Measurements from ENCODE around the gene EPHB2.

EPHB2 gene

DNA sequence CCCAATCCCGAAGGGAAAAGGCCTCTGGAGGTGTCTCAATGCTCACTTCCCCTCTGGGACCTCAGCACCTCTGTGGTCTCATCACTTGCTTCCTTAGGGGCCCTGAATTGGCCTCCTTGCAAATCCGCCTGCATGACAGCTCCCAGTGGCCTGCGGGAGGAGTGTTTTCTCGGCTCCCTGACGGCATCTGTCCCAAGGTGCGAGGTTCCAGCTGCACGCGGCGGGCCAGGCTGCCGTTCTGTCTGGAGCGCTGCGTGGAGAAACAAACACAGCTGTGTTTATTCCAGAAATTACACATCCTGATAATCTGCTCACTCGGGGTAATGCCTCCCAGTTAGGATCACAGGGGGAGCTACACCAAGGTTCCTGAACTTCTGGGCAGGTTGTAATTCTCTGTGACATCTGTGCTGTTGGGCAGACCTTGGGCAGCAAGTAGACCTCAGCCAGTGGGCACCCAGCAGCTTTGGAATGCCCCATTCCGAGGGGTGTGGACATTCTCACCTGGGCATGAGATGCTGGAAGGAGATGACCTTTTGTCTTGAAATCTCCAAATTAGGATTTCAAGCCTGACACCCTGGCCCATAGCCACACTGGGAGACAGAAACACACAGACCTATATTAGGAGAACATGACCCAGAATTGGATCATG lies 18.2 kb downstream of the EPHB2 start:
- Histone ChIP-seq H3K9ac (ENCODE audit: low read length) (no peak overlapping the region), H4K20me1 (ENCODE audit: insufficient read depth, low read length) (no peaks in the 10 kb centered on the region), H3K27me3 (replicated peaks; ENCODE audit: insufficient read depth, low read length) (peaks cover 86% of the 10 kb centered on the region), H3K36me3 (replicated peaks; ENCODE audit: insufficient read depth, low read length) (no peaks in the 10 kb centered on the region), H2AFZ (ENCODE audit: low read length) (no peak overlapping the region), H3K27ac (ENCODE audit: low read length) (no peak overlapping the region), H3K4me2 (ENCODE audit: low read depth, low read length) (no peak overlapping the region), H3F3A (ENCODE audit: insufficient read depth, low read length) (no peaks in the 10 kb centered on the region), H3K79me2 (ENCODE audit: low read length) (no peaks in the 10 kb centered on the region), H3K4me3 (ENCODE audit: low read length) (no peak overlapping the region), H3K4me1 (ENCODE audit: low read length) (no peaks in the 10 kb centered on the region), H3K9me3 (replicated peaks; ENCODE audit: insufficient read depth, low read length) (no peaks in the 10 kb centered on the region), H3K9me2 (replicated peaks; ENCODE audit: insufficient read depth, low read length) (no peaks in the 10 kb centered on the region)
- no peak for TF ChIP-seq EZH2phosphoT487 (IDR thresholded peaks at IDR 0.05; ENCODE audit: low read length)
- TF ChIP-seq EZH2 (optimal IDR thresholded peaks at IDR 0.05; ENCODE audit: low read depth, low read length), result no peak
- TF ChIP-seq, protein P1, sequence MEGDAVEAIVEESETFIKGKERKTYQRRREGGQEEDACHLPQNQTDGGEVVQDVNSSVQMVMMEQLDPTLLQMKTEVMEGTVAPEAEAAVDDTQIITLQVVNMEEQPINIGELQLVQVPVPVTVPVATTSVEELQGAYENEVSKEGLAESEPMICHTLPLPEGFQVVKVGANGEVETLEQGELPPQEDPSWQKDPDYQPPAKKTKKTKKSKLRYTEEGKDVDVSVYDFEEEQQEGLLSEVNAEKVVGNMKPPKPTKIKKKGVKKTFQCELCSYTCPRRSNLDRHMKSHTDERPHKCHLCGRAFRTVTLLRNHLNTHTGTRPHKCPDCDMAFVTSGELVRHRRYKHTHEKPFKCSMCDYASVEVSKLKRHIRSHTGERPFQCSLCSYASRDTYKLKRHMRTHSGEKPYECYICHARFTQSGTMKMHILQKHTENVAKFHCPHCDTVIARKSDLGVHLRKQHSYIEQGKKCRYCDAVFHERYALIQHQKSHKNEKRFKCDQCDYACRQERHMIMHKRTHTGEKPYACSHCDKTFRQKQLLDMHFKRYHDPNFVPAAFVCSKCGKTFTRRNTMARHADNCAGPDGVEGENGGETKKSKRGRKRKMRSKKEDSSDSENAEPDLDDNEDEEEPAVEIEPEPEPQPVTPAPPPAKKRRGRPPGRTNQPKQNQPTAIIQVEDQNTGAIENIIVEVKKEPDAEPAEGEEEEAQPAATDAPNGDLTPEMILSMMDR (IDR thresholded peaks at IDR 0.05; ENCODE audit: low read length), result no peak
- DNase-seq, result no peak

DNA sequence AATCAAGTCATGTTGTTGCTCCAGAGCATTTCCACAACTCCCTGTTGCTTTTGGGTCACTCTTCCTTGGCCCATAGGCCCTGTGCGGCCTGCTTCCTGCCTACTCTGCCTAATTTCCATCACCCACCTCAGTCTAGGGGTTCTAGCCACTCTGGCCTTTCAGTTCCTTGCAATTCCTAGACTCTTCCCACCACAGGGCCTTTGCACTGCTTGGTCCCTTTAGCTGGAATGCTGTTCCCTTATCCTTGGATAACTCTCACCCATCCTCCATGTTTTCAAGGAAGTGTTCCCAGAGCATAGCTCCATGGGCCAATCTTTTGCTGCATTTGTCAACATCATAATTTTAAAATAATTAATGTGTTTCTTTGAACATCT lies 18.7 kb downstream of the EPHB2 start:
- TF ChIP-seq EZH2 (optimal IDR thresholded peaks at IDR 0.05; ENCODE audit: low read depth, low read length) (no peak), EZH2phosphoT487 (IDR thresholded peaks at IDR 0.05; ENCODE audit: low read length) (no peak)
- TF ChIP-seq, protein P1 (IDR thresholded peaks at IDR 0.05; ENCODE audit: low read length), result no peak
- Histone ChIP-seq H4K20me1 (ENCODE audit: insufficient read depth, low read length) (no peaks in the 10 kb centered on the region), H3K27me3 (replicated peaks; ENCODE audit: insufficient read depth, low read length) (peaks cover 86% of the 10 kb centered on the region), H3K9me3 (replicated peaks; ENCODE audit: insufficient read depth, low read length) (no peaks in the 10 kb centered on the region), H3K4me1 (ENCODE audit: low read length) (no peaks in the 10 kb centered on the region), H3F3A (ENCODE audit: insufficient read depth, low read length) (no peaks in the 10 kb centered on the region), H2AFZ (ENCODE audit: low read length) (no peak overlapping the region), H3K9me2 (replicated peaks; ENCODE audit: insufficient read depth, low read length) (no peaks in the 10 kb centered on the region), H3K36me3 (replicated peaks; ENCODE audit: insufficient read depth, low read length) (no peaks in the 10 kb centered on the region), H3K4me2 (ENCODE audit: low read depth, low read length) (no peak overlapping the region), H3K9ac (ENCODE audit: low read length) (no peak overlapping the region), H3K27ac (ENCODE audit: low read length) (no peak overlapping the region), H3K79me2 (ENCODE audit: low read length) (no peaks in the 10 kb centered on the region), H3K4me3 (ENCODE audit: low read length) (no peak overlapping the region)
- DNase-seq, result no peak

DNA sequence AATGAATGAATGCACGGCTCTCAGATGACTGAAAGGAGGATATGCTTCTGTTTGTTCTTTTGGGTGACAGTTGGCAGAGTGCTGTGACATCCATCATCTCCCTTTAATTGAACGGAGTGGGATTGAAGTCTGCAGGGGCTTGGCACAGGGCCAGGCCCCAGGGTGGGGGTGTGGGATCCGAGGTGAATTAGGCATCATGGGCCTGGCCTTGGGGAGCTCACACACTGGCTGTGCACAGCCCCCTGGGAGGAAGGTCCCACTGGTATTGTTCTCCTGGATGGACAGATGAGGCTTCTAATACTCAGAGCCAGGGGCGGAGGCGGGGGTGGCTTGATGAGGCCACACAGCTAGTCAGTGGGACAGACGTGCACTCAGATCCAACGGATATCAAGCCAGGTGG lies 19.3 kb downstream of the EPHB2 start:
- Histone ChIP-seq H3K4me1 (ENCODE audit: low read length) (no peaks in the 10 kb centered on the region), H3K4me3 (ENCODE audit: low read length) (no peak overlapping the region), H3K27ac (ENCODE audit: low read length) (no peak overlapping the region), H3K79me2 (ENCODE audit: low read length) (no peaks in the 10 kb centered on the region), H3K4me2 (ENCODE audit: low read depth, low read length) (no peak overlapping the region), H4K20me1 (ENCODE audit: insufficient read depth, low read length) (no peaks in the 10 kb centered on the region), H2AFZ (ENCODE audit: low read length) (no peak overlapping the region), H3K36me3 (replicated peaks; ENCODE audit: insufficient read depth, low read length) (no peaks in the 10 kb centered on the region), H3F3A (ENCODE audit: insufficient read depth, low read length) (no peaks in the 10 kb centered on the region), H3K9ac (ENCODE audit: low read length) (no peak overlapping the region), H3K9me2 (replicated peaks; ENCODE audit: insufficient read depth, low read length) (no peaks in the 10 kb centered on the region), H3K9me3 (replicated peaks; ENCODE audit: insufficient read depth, low read length) (no peaks in the 10 kb centered on the region), H3K27me3 (replicated peaks; ENCODE audit: insufficient read depth, low read length) (peaks cover 86% of the 10 kb centered on the region)
- DNase-seq, result no peak
- TF ChIP-seq EZH2 (optimal IDR thresholded peaks at IDR 0.05; ENCODE audit: low read depth, low read length) (no peak), EZH2phosphoT487 (IDR thresholded peaks at IDR 0.05; ENCODE audit: low read length) (no peak)
- TF ChIP-seq, protein P1 (IDR thresholded peaks at IDR 0.05; ENCODE audit: low read length), result no peak

All from MM.1S (cell line).